GM12892 (cell line): ENCODE results near the gene THAP10.

Source experiments
- POLR2A ChIP-seq: IDR thresholded peaks from 2 replicates; pipeline ENCODE4 v1.6.1; 2011; ENCODE audit warnings: low read depth, low read length, control low read depth
- POLR2AphosphoS5 ChIP-seq: IDR thresholded peaks from 2 replicates; pipeline ENCODE4 v1.6.1; 2011; ENCODE audit warnings: low read depth, low read length, control low read depth

DNA sequence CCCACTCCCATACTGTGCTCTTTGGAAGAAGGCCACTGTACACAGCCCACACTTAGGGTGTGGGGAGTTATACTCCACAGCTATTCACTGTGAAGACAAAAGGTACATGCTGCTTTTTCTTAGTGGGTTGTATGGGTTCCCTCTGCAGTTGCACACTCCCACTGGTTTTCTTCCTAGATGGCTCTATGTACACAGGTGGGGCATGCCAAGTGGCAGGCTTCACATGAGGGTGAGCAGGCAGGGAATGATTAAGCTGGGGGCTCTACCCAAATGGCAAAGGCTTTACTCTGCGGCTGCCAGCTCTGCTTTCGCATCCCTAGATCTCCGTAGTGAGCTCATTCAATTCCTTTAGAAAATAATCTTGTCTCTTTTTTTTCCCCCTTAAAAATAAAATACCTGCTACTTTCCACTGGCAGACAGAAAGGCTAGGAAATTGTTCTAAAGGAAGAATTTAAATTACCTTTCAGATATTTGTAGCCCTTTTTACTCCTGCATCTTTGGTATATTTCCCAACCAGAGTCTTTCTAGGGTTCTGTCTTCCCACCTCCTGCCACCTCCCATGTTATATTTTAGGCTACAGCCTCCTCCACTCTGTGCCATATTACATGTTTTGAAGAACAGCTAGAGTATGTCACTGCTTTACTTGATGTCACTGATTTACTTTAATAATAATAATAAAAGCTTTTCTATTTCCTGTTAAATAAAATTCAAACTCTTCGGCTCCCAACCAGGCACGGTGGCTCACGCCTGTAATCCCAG, 46.5 kb downstream of the THAP10 start:
- no peak for TF ChIP-seq POLR2A
- TF ChIP-seq POLR2AphosphoS5: no peak
